Measurements from ENCODE around the gene CDK16.

CDK16 gene

GRCh38 chrX:47233333-47234113 is 15.0 kb downstream of the CDK16 start:
- Mint-ChIP-seq H3K27ac (peak overlapping the region; percentile 98), H3K4me1 (peaks cover 6% of the 10 kb centered on the region), H3K9me3 (no peaks in the 10 kb centered on the region), H3K27me3 (no peaks in the 10 kb centered on the region), H3K4me3 (peak overlapping the region; percentile 91), H3K36me3 (peaks cover 11% of the 10 kb centered on the region)
- DNase-seq (ENCODE audit: low spot score in 2 of 2) (peak; percentile 82 to 91), ATAC-seq (ENCODE audit: low read depth) (peak; percentile 81)

- no peak overlapping the region for H3K4me3 Mint-ChIP-seq
- no peak for DNase-seq (ENCODE audit: low spot score in 2 of 2)
- no peaks in the 10 kb centered on the region for H3K9me3 Mint-ChIP-seq
- peaks cover 7% of the 10 kb centered on the region for H3K36me3 Mint-ChIP-seq
- peaks cover 6% of the 10 kb centered on the region for H3K4me1 Mint-ChIP-seq
- ATAC-seq (ENCODE audit: low read depth), result no peak
- peak overlapping the region; percentile 98 for H3K27ac Mint-ChIP-seq
- no peaks in the 10 kb centered on the region for H3K27me3 Mint-ChIP-seq
Measured at GRCh38 chrX:47234583-47234982, 16.1 kb downstream of the CDK16 start.

GRCh38 chrX:47235691-47236103 is 17.2 kb downstream of the CDK16 start:
- peak overlapping the region; percentile 47 for H3K4me3 Mint-ChIP-seq
- ATAC-seq (ENCODE audit: low read depth) (no peak), DNase-seq (ENCODE audit: low spot score in 2 of 2) (no peak)
- peaks cover 6% of the 10 kb centered on the region for H3K4me1 Mint-ChIP-seq
- peaks cover 9% of the 10 kb centered on the region for H3K36me3 Mint-ChIP-seq
- H3K27me3 Mint-ChIP-seq, result no peaks in the 10 kb centered on the region
- peak overlapping the region; percentile 85 for H3K27ac Mint-ChIP-seq
- no peaks in the 10 kb centered on the region for H3K9me3 Mint-ChIP-seq

GRCh38 chrX:47239199-47239598 is 20.7 kb downstream of the CDK16 start:
- H3K27ac Mint-ChIP-seq, result no peak overlapping the region
- peaks cover 6% of the 10 kb centered on the region for H3K4me1 Mint-ChIP-seq
- no peaks in the 10 kb centered on the region for H3K27me3 Mint-ChIP-seq
- H3K4me3 Mint-ChIP-seq, result no peak overlapping the region
- ATAC-seq (ENCODE audit: low read depth) (no peak), DNase-seq (ENCODE audit: low spot score in 2 of 2) (no peak)
- no peaks in the 10 kb centered on the region for H3K9me3 Mint-ChIP-seq
- peaks cover 18% of the 10 kb centered on the region for H3K36me3 Mint-ChIP-seq

- DNase-seq (ENCODE audit: low spot score in 2 of 2) (no peak), ATAC-seq (ENCODE audit: low read depth) (no peak)
- peaks cover 18% of the 10 kb centered on the region for H3K36me3 Mint-ChIP-seq
- no peaks in the 10 kb centered on the region for H3K27me3 Mint-ChIP-seq
- no peaks in the 10 kb centered on the region for H3K9me3 Mint-ChIP-seq
- peaks cover 6% of the 10 kb centered on the region for H3K4me1 Mint-ChIP-seq
- no peak overlapping the region for H3K4me3 Mint-ChIP-seq
- no peak overlapping the region for H3K27ac Mint-ChIP-seq
Measured at GRCh38 chrX:47239898-47240545, 21.5 kb downstream of the CDK16 start.

- H3K4me1 Mint-ChIP-seq, result peaks cover 2% of the 10 kb centered on the region
- DNase-seq (ENCODE audit: low spot score in 2 of 2) (no peak), ATAC-seq (ENCODE audit: low read depth) (no peak)
- no peak overlapping the region for H3K4me3 Mint-ChIP-seq
- H3K36me3 Mint-ChIP-seq, result peaks cover 15% of the 10 kb centered on the region
- H3K9me3 Mint-ChIP-seq, result no peaks in the 10 kb centered on the region
- no peaks in the 10 kb centered on the region for H3K27me3 Mint-ChIP-seq
- H3K27ac Mint-ChIP-seq, result peak overlapping the region; percentile 69
Measured at GRCh38 chrX:47240619-47241018, 22.1 kb downstream of the CDK16 start.

- ATAC-seq (ENCODE audit: low read depth), result no peak
- Mint-ChIP-seq H3K4me3 (no peak overlapping the region), H3K27me3 (no peaks in the 10 kb centered on the region), H3K4me1 (no peaks in the 10 kb centered on the region), H3K9me3 (no peaks in the 10 kb centered on the region), H3K36me3 (peaks cover 21% of the 10 kb centered on the region), H3K27ac (peak overlapping the region; percentile 69)
- DNase-seq (ENCODE audit: low spot score in 2 of 2), result no peak
Measured at GRCh38 chrX:47241201-47242011, 22.9 kb downstream of the CDK16 start.

GRCh38 chrX:47242321-47242720 is 23.8 kb downstream of the CDK16 start:
- ATAC-seq (ENCODE audit: low read depth) (no peak), DNase-seq (ENCODE audit: low spot score in 2 of 2) (no peak)
- Mint-ChIP-seq H3K36me3 (peaks cover 21% of the 10 kb centered on the region), H3K4me1 (no peaks in the 10 kb centered on the region), H3K27ac (no peak overlapping the region), H3K27me3 (no peaks in the 10 kb centered on the region), H3K9me3 (no peaks in the 10 kb centered on the region), H3K4me3 (no peak overlapping the region)

GRCh38 chrX:47243351-47243750 is 24.9 kb downstream of the CDK16 start:
- Mint-ChIP-seq H3K36me3 (peaks cover 25% of the 10 kb centered on the region), H3K9me3 (no peaks in the 10 kb centered on the region), H3K27ac (no peak overlapping the region), H3K4me3 (no peak overlapping the region), H3K4me1 (no peaks in the 10 kb centered on the region), H3K27me3 (no peaks in the 10 kb centered on the region)
- DNase-seq (ENCODE audit: low spot score in 2 of 2) (no peak), ATAC-seq (ENCODE audit: low read depth) (no peak)

- ATAC-seq (ENCODE audit: low read depth) (no peak), DNase-seq (ENCODE audit: low spot score in 2 of 2) (no peak)
- no peaks in the 10 kb centered on the region for H3K9me3 Mint-ChIP-seq
- no peaks in the 10 kb centered on the region for H3K27me3 Mint-ChIP-seq
- H3K36me3 Mint-ChIP-seq, result peaks cover 23% of the 10 kb centered on the region
- H3K4me1 Mint-ChIP-seq, result no peaks in the 10 kb centered on the region
- no peak overlapping the region for H3K4me3 Mint-ChIP-seq
- H3K27ac Mint-ChIP-seq, result no peak overlapping the region
Measured at GRCh38 chrX:47244676-47245075, 26.2 kb downstream of the CDK16 start.

- no peaks in the 10 kb centered on the region for H3K4me1 Mint-ChIP-seq
- no peak overlapping the region for H3K4me3 Mint-ChIP-seq
- H3K27me3 Mint-ChIP-seq, result no peaks in the 10 kb centered on the region
- H3K36me3 Mint-ChIP-seq, result peaks cover 21% of the 10 kb centered on the region
- no peaks in the 10 kb centered on the region for H3K9me3 Mint-ChIP-seq
- DNase-seq (ENCODE audit: low spot score in 2 of 2), result no peak
- H3K27ac Mint-ChIP-seq, result no peak overlapping the region
- ATAC-seq (ENCODE audit: low read depth), result no peak
Measured at GRCh38 chrX:47245156-47245555, 26.7 kb downstream of the CDK16 start.

GRCh38 chrX:47247206-47247998 is 28.9 kb downstream of the CDK16 start:
- H3K27ac Mint-ChIP-seq, result no peak overlapping the region
- ATAC-seq (ENCODE audit: low read depth) (no peak), DNase-seq (ENCODE audit: low spot score in 2 of 2) (no peak)
- peaks cover 2% of the 10 kb centered on the region for H3K4me1 Mint-ChIP-seq
- no peaks in the 10 kb centered on the region for H3K27me3 Mint-ChIP-seq
- H3K4me3 Mint-ChIP-seq, result no peak overlapping the region
- peaks cover 13% of the 10 kb centered on the region for H3K36me3 Mint-ChIP-seq
- H3K9me3 Mint-ChIP-seq, result no peaks in the 10 kb centered on the region

GRCh38 chrX:47247999-47248320 is 29.5 kb downstream of the CDK16 start:
- H3K36me3 Mint-ChIP-seq, result peaks cover 13% of the 10 kb centered on the region
- no peak overlapping the region for H3K27ac Mint-ChIP-seq
- peaks cover 2% of the 10 kb centered on the region for H3K4me1 Mint-ChIP-seq
- no peaks in the 10 kb centered on the region for H3K27me3 Mint-ChIP-seq
- DNase-seq (ENCODE audit: low spot score in 2 of 2), result no peak
- no peak overlapping the region for H3K4me3 Mint-ChIP-seq
- no peaks in the 10 kb centered on the region for H3K9me3 Mint-ChIP-seq
- ATAC-seq (ENCODE audit: low read depth), result no peak

GRCh38 chrX:47248576-47248975 is 30.1 kb downstream of the CDK16 start:
- H3K4me3 Mint-ChIP-seq, result no peak overlapping the region
- peaks cover 2% of the 10 kb centered on the region for H3K4me1 Mint-ChIP-seq
- DNase-seq (ENCODE audit: low spot score in 2 of 2), result no peak
- no peak for ATAC-seq (ENCODE audit: low read depth)
- H3K27ac Mint-ChIP-seq, result no peak overlapping the region
- peaks cover 13% of the 10 kb centered on the region for H3K36me3 Mint-ChIP-seq
- H3K27me3 Mint-ChIP-seq, result no peaks in the 10 kb centered on the region
- H3K9me3 Mint-ChIP-seq, result no peaks in the 10 kb centered on the region
